Measurements from ENCODE around the gene PLXNB2.

DNA sequence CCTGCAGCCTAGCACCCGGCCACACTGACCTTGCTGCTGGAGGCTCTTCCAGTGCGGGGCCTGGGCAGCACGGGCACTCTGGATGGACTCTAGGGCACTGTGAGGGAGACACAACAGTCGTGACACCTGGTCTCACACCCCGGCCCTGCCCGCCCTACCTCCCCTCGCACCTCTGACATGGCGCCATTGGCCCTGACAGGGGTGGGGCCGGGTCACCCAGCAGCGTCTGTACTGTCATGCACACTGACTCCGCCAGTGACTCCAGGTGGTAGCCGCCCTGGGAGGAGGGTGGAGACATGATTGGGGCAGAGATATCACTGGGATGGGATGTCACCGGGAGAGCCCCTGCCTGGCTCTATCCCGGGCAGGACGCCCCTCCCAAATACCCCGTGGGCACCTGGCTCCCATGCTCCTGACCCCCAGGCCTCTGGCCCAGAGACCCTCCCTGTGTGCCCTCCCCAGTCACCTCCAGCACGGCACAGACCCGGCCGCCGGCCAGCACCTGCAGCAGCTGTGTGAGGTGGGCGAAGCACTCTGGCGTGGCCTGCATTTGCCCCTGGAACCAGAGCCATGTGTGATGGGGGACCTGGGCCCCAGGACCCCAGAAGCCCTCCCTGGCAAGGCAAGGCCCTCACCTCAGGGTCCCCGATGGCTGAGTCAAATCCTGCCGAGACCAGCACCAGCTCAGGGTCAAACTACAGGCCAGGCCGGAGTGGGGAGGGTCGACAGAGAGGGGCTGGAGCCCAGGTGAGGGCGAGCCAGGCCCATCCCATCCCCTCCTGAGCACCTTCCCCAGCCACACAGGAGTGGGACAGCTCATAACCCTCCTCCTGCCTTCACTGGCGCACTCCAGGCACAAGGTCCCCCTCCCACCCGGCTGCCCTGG is 59.0 kb downstream of the PLXNB2 start:
- TF ChIP-seq, protein P1, sequence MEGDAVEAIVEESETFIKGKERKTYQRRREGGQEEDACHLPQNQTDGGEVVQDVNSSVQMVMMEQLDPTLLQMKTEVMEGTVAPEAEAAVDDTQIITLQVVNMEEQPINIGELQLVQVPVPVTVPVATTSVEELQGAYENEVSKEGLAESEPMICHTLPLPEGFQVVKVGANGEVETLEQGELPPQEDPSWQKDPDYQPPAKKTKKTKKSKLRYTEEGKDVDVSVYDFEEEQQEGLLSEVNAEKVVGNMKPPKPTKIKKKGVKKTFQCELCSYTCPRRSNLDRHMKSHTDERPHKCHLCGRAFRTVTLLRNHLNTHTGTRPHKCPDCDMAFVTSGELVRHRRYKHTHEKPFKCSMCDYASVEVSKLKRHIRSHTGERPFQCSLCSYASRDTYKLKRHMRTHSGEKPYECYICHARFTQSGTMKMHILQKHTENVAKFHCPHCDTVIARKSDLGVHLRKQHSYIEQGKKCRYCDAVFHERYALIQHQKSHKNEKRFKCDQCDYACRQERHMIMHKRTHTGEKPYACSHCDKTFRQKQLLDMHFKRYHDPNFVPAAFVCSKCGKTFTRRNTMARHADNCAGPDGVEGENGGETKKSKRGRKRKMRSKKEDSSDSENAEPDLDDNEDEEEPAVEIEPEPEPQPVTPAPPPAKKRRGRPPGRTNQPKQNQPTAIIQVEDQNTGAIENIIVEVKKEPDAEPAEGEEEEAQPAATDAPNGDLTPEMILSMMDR (IDR thresholded peaks at IDR 0.05), result no peak
- no peak for TF ChIP-seq POLR2A (IDR thresholded peaks at IDR 0.05)

Data from lower leg skin (tissue), 3 donors.